ENCODE data around the gene CFAP61. TPM values are rescaled to one million over a fixed set of nuclear protein-coding genes. Genes with fewer than 3 reads are reported as not detected.

CFAP61 gene
- total RNA-seq, 1 experiment from 2014 or later: 0.28 TPM

GRCh38 chr20:20261159-20261558 lies 208.8 kb downstream of the CFAP61 start:
- in situ Hi-C loops (cut with HindIII; ENCODE audit: low pct_unique_long_range_greater_than_20kb, low sequenced_read_pairs): no loop called here

GRCh38 chr20:20265210-20265609 lies 212.9 kb downstream of the CFAP61 start:
- ChIA-PET CTCF (no interaction called here), POLR2A (no interaction called here)
- Histone ChIP-seq H3K27me3 (ENCODE audit: control insufficient read depth, insufficient read depth, low read length) (peaks cover 2% of the 10 kb centered on the region; the same call in 1 of the 2 replicates), H3K4me3 (ENCODE audit: low read depth in 2 of 2, low read length in 2 of 2) (no peak overlapping the region), H3K4me1 (ENCODE audit: control insufficient read depth, insufficient read depth, low read length) (no peaks in the 10 kb centered on the region), H3K27ac (ENCODE audit: low read length) (no peak overlapping the region), H3K9me3 (ENCODE audit: control insufficient read depth, insufficient read depth, low read depth, low read length) (no peaks in the 10 kb centered on the region), H3K36me3 (ENCODE audit: control insufficient read depth, insufficient read depth, low read length) (no peaks in the 10 kb centered on the region)
- no peak for TF ChIP-seq CTCF (IDR thresholded peaks at IDR 0.05)
- no peak for TF ChIP-seq REST (IDR thresholded peaks at IDR 0.05; ENCODE audit: insufficient read depth in 1 of 2, low read depth in 2 of 2, low read length in 1 of 2)
- TF ChIP-seq SIN3A (IDR thresholded peaks at IDR 0.05; ENCODE audit: borderline replicate concordance, insufficient read depth, low read depth, low read length): no peak
- TF ChIP-seq TCF7L2 (IDR thresholded peaks at IDR 0.05; ENCODE audit: low read depth, low read length): no peak
- TF ChIP-seq POLR2AphosphoS5 (IDR thresholded peaks at IDR 0.05; ENCODE audit: low read depth, low read length): no peak
- no TSS peak for BruUV-seq (replicated peaks)
- in situ Hi-C loops (cut with HindIII; ENCODE audit: low pct_unique_long_range_greater_than_20kb, low sequenced_read_pairs): no loop called here
- intact Hi-C loops (cut with micrococcal nuclease; ENCODE audit: unreplicated experiment): no loop called here
- ATAC-seq (no peak), DNase-seq (ENCODE audit: low read depth, low spot score) (no peak)

More at GRCh38 chr20:20261159-20261558, 208.8 kb downstream of the CFAP61 start:
- 0 out of 2 replicates have a peak, but pooled peaks cover 2% of the 10 kb centered on the region for H3K27me3 ChIP-seq (ENCODE audit: control insufficient read depth, insufficient read depth, low read length)
- no peaks in the 10 kb centered on the region for H3K4me1 ChIP-seq (ENCODE audit: control insufficient read depth, insufficient read depth, low read length)
- H3K9me3 ChIP-seq (ENCODE audit: control insufficient read depth, insufficient read depth, low read depth, low read length): no peaks in the 10 kb centered on the region
- ATAC-seq: no peak
- TF ChIP-seq SIN3A (IDR thresholded peaks at IDR 0.05; ENCODE audit: borderline replicate concordance, insufficient read depth, low read depth, low read length): no peak
- TF ChIP-seq POLR2AphosphoS5 (IDR thresholded peaks at IDR 0.05; ENCODE audit: low read depth, low read length): no peak
- no peak for TF ChIP-seq CTCF (IDR thresholded peaks at IDR 0.05)
- no TSS peak for BruUV-seq (replicated peaks)
- ChIA-PET CTCF (no interaction called here), POLR2A (no interaction called here)
- intact Hi-C loops (cut with micrococcal nuclease; ENCODE audit: unreplicated experiment): no loop called here
- DNase-seq (ENCODE audit: low read depth, low spot score): no peak
- H3K4me3 ChIP-seq (ENCODE audit: low read depth in 2 of 2, low read length in 2 of 2): no peak overlapping the region
- no peak overlapping the region for H3K27ac ChIP-seq (ENCODE audit: low read length)
- H3K36me3 ChIP-seq (ENCODE audit: control insufficient read depth, insufficient read depth, low read length): no peaks in the 10 kb centered on the region
